Kidney epithelial cell (primary cell): Measurements from ENCODE around the gene PCBP3. TPM values are rescaled to one million over a fixed set of nuclear protein-coding genes. Genes with fewer than 3 reads are reported as not detected.

Experiments used
- DNase-seq: peaks from one replicate; pipeline ENCODE4 v3.0.0-alpha.2; 2010; ENCODE audit warnings: low read depth
- H3K27me3 ChIP-seq: 2 replicates; pipeline ENCODE4 v1.6.0; 2011; ENCODE audit warnings: low read length; ENCODE audit not compliant: control insufficient read depth, insufficient read depth
- H3K36me3 ChIP-seq: 2 replicates; pipeline ENCODE4 v1.5.1; 2011; ENCODE audit warnings: low read length; ENCODE audit not compliant: control insufficient read depth, insufficient read depth
- H3K4me3 ChIP-seq: 2 replicates; pipeline ENCODE4 v1.5.1; 2011; ENCODE audit warnings: low read depth, mild to moderate bottlenecking, control low read depth, low read length
- total RNA-seq: library from RNA; depleted of rRNA; stranded (reverse); fragments of >200 nt; gene quantifications from 2 replicates; pipeline ENCODE4 v1.2.3, GENCODE V29; 2015
- TF ChIP-seq, protein P1 (sequence below): IDR thresholded peaks from 2 replicates; pipeline ENCODE4 v1.5.1; 2011; ENCODE audit warnings: mild to moderate bottlenecking, moderate library complexity, low read length, control low read depth, inconsistent platforms; ENCODE audit not compliant: insufficient read depth, poor library complexity, severe bottlenecking

The PCBP3 gene
- total RNA-seq, 1 donor from 2014 or later = 1.3 TPM

DNA sequence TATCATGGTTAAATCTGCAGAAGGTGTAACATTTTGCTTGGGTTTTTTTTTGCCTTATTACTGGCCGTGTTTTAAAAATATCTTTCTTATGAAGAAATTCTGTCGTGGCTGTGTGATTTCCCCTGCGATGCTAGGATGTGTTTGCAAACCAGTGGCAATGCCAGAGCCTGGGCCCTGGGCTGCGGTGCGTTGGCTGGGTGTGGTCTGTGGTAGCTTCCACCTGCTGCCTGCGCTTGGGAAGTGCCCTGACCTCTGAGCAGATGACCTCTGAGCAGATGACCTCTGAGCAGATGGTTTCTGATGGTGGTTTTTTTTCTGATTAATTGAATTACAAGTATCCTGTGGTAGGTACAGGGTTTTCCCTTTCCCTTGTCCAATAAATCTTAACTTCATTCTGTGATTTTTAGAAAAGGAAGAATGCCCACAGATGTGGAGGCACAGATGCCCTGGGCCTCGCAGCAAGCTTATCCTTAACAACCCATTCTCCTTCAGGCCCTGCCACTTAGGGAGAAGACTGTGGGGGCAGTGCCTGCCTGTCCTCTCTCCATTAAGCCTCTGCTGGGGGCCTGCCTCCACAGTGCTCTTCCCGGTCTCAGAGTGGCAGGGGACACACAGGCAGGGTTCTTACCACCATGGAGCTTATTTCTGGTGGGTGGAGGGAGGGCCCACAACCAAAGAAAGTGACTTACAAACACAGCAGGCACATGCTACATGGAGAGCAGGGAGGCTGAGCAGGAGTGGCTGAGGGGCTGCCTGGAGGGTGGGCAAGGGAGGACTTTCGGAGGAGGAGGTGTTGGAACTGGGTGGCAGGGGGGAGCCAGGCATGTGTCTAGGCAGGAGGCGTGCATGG lies 81.7 kb downstream of the PCBP3 start:
- Histone ChIP-seq H3K36me3 (no peaks in the 10 kb centered on the region), H3K27me3 (peaks cover 3% of the 10 kb centered on the region), H3K4me3 (no peak overlapping the region)
- TF ChIP-seq, protein P1, sequence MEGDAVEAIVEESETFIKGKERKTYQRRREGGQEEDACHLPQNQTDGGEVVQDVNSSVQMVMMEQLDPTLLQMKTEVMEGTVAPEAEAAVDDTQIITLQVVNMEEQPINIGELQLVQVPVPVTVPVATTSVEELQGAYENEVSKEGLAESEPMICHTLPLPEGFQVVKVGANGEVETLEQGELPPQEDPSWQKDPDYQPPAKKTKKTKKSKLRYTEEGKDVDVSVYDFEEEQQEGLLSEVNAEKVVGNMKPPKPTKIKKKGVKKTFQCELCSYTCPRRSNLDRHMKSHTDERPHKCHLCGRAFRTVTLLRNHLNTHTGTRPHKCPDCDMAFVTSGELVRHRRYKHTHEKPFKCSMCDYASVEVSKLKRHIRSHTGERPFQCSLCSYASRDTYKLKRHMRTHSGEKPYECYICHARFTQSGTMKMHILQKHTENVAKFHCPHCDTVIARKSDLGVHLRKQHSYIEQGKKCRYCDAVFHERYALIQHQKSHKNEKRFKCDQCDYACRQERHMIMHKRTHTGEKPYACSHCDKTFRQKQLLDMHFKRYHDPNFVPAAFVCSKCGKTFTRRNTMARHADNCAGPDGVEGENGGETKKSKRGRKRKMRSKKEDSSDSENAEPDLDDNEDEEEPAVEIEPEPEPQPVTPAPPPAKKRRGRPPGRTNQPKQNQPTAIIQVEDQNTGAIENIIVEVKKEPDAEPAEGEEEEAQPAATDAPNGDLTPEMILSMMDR = no peak
- no peak for DNase-seq

DNA sequence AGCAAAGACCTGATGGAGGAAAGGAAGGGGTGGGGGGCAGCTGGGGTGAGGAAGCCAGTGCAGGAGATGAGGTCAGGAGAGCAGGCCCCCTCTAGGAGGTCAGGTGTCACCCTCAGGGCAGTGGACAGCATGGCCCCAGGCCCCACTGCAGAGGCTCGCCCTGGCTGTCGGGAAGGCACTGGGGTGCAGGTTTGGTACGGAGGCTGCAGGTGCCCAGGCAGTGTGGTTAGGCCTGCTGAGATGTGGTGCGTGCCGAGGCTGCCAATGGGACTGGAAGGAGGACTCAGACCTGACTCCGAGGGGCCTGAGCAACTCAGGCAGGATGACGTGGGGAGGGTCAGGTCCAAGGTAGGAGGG lies 82.3 kb downstream of the PCBP3 start:
- peaks cover 3% of the 10 kb centered on the region for H3K27me3 ChIP-seq
- TF ChIP-seq, protein P1 = no peak
- no peaks in the 10 kb centered on the region for H3K36me3 ChIP-seq
- DNase-seq = no peak
- no peak overlapping the region for H3K4me3 ChIP-seq

- no peaks in the 10 kb centered on the region for H3K36me3 ChIP-seq
- TF ChIP-seq, protein P1 = no peak
- DNase-seq = no peak
Measured at GRCh38 chr21:45726438-45726837, 82.9 kb downstream of the PCBP3 start.

GRCh38 chr21:45727390-45727789 lies 83.9 kb downstream of the PCBP3 start:
- TF ChIP-seq, protein P1 = no peak
- H3K27me3 ChIP-seq = peaks cover 3% of the 10 kb centered on the region
- no peak for DNase-seq
- no peak overlapping the region for H3K4me3 ChIP-seq
- H3K36me3 ChIP-seq = no peaks in the 10 kb centered on the region

More at GRCh38 chr21:45726438-45726837, 82.9 kb downstream of the PCBP3 start:
- Histone ChIP-seq H3K4me3 (no peak overlapping the region), H3K27me3 (peaks cover 3% of the 10 kb centered on the region)

DNA sequence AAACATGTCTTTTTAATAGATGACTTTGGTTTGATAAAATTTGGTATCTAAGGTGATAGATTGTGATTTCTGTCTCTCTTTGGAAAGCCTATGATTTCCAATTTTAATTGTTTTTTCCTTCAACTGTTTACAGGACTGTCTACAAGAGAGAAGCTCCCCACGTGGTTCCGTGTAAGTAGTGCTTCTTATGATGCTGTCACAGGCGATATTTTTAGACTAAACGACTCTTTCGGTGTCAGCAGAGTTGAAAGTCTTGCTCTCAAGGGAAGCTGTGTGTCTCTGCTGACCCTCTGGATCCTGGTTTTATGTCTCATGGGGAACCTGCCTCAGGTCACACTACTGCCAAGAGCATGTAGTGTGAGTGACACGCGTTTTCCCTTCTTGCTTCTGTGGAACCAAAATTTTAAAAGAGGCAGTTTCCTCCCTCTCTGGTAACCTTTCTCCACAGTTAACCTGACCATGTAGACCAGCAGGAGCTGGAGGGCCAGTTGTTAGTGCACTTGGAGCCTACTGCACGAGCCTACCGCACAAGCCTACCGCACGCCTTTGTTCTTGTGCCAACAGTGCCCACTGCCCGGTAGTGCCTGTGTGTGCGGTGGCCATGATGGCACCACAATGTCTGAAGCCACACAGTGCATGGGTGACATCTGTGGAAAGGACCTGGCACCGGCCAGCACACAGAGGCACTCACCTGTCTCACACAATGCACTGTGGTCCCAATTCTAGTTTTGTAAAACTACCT lies 91.9 kb downstream of the PCBP3 start:
- Histone ChIP-seq H3K27me3 (peaks cover 11% of the 10 kb centered on the region), H3K36me3 (no peaks in the 10 kb centered on the region), H3K4me3 (no peak overlapping the region)
- TF ChIP-seq, protein P1 = no peak
- DNase-seq = no peak
